Brain pericyte (primary cell): ENCODE measurements around the gene BICD2.

Experiments
- DNase-seq: peaks from one replicate; pipeline ENCODE4 v3.0.0-alpha.2; 2012; ENCODE audit warnings: low read depth, low spot score

Gene BICD2

DNA sequence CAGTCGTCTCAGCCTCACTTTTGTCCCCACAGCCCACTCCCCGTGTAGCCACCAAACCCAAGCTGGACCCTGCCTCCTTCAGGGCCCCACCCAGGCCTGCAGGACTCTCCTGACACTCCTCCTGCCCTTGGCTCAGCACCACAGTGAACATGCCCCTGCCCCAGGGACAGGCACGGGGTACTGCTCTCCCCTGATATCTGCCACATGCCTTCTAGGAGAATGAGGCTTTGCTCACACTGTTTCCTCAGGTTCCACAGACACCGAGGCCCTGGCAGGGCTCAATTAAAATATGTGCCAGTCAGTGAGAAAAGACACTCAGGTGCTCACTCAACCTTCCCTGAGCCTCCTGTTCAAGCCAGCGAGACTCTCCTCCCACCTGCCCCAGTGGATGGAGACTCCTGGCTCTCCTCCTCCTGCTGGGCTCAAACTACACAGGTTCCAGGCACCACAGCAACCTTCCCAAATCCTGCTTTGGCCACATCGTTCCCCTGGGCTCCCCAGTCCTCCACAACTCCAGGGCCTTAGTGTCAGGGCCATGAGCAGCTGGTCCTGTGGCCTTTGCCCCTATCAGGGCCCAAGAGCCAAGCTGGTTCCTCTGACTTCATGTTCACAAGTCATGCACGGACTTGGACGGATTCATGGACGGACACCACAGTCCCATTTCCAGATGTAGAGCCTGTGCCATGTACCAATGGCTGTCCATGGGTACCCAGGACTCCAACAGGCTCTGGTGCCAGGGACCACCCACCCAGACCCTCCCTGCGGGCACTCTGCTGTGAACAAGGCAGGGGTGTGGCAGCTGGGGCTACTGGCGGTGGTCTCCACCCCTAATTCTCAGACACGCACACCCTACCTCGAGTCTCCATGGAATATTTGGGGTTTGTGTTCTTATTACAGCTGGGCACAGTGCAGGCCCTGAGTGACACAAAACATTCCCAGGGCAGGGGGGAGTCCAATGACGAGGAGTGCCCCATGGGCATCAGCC is 36.6 kb downstream of the BICD2 start:
- DNase-seq, result no peak

DNA sequence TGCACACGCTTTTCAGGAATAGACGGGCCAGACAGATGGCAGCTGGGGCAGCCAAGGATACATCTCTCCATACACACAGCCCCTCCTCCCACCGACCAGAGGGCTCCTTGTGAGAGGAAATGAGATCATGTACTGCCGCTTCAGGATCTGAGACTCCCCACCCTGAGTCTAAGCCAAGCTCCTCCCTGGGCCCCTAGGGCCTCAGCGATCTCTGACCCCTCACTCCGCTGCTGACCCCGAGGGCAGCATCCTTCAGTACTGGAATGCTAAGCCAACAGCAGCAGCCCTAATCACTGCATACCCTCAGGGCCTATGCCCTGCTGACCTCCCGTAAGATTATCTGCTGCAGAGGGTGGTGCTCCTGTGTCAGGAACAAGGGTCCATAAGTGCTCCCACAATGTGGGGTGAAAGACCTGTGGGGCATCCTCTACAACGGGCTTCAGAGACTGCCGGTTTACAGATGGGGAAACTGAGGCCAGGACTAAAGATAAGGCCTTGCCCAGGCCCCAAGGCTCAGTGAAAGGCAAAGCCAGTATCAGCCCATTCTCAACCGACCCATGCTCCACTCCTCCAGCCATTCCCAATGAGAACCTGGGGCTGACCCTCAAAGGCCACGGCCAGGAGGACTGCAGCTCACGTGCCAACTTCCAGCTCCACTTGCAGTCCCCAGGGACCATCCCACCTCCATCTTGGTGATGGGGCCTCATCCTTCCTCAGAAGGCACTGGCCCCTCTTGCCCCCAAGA is 37.5 kb downstream of the BICD2 start:
- no peak for DNase-seq

DNA sequence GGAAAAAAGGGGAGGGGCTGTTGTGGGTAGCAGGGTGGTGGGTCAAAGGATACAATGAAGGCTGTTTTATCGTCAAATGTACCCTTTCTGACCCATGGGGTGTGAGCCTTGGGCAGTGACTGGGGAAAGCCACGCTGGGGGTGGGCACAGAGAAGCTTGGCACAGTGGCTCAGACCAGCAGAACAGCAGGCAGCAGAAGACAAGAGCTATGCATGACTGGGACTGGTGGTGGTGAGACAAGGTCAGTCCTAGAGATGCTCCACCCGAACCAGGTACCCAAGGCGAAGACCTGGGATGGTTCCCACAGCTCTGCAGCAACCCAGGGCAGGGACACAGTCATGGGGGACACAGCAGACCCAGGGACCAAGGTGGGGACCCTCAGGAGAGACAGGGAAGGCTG is 38.3 kb downstream of the BICD2 start:
- no peak for DNase-seq

DNA sequence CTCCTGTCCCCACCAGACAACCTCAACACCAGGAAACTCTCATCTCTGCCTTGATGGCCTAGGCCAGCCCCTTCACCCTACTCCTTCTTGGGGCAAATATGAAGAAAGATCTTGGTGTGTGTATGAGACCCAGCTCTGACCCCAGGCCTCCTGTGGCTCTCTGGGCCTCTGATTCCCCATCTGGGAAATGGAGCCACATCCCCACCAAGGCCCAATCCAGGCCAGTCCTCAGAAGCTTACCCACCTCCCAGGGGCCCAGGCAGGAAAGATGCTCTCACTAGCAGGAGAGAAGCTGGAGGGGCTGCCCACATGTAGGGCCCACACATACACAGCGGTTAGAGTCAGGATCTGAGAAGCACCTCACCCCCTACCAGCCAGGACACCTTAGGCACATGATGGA is 38.9 kb downstream of the BICD2 start:
- DNase-seq, result no peak

DNA sequence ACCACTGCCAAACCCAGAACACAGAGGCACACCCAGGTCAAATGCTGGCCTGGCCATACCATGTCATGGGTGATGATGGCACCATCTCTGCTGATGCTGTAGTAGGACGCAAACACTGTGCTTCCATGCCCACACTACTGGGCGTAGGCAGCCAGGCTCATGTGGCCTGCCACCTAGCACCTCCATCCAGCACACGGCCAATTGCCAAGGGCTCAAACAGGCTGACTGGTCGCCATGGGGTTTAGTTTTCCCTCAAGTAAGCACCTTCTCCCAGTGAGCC is 39.4 kb downstream of the BICD2 start:
- DNase-seq, result no peak

DNA sequence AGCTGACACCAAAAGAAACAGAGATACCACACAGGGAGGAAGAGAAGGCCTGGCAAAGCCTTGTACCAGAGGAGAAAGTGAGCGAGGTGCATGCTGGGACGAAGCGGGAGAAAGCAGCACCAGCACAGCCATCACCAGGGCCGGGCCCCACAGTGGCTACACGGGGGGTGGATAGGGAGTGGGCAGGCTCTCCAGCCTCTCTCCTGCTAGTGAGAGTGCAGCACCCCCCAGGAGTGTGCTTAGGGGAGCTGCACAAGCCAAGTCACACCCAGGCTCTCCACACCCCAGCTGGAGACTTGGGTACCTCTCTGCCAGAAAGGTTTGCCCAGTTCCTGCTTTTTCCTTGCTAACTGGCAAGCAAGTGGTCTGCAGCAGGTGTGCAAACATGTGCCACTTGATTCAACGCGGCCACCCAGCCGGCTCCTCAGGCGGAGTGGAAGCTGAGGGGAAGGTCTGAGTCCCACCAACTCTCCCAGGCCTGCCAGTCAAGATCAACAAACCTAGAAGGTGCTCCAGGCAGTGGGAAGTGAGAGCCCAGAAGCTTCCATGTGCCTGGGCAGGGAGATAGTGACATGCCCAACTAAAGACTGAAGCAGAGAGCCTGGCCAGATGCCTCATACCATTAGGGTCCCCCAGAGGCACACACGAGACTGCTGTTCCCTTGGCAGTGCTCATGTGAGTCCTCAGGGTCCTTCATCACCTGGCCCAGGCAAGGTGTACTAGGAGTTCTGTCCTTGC is 39.9 kb downstream of the BICD2 start:
- DNase-seq, result no peak

DNA sequence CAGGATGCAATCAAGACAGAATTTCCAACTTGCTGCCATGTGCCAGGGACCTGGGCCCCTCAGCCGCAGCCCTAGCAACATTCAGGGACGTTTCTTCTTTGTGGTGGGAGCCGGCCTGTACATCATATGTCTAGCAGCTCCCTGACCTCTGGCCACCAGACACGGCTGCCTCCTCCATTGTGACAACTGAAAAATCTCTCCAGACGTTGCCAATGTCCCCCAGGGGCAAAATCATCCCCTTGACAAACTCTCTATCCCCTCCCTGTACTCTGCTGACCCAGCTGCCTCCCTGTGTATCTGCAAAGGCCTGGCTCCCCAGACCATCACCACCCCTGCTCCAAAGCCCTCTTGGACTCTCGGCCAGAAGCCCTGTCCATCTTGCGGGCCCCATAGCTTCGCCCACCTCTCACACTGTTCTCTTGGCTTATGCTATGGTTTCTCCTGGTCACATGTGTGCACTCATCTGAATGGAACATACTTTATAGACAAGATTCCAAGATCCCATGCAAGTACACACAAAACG is 40.8 kb downstream of the BICD2 start:
- DNase-seq, result no peak

DNA sequence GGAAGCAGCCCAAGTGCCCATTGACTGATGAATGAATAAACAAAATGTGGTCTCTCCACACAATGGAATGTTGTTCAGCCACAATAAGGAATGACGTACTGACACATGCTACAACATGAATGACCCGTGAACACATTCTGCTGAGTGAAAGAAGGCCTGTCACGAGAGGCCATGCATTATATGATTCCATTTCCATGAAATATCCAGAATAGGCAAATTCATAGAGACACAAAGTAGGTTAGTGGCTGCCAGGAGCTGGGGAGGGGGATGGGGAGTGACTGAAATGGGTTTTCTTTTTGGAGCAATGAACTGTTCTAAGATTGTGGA is 41.4 kb downstream of the BICD2 start:
- DNase-seq, result no peak

DNA sequence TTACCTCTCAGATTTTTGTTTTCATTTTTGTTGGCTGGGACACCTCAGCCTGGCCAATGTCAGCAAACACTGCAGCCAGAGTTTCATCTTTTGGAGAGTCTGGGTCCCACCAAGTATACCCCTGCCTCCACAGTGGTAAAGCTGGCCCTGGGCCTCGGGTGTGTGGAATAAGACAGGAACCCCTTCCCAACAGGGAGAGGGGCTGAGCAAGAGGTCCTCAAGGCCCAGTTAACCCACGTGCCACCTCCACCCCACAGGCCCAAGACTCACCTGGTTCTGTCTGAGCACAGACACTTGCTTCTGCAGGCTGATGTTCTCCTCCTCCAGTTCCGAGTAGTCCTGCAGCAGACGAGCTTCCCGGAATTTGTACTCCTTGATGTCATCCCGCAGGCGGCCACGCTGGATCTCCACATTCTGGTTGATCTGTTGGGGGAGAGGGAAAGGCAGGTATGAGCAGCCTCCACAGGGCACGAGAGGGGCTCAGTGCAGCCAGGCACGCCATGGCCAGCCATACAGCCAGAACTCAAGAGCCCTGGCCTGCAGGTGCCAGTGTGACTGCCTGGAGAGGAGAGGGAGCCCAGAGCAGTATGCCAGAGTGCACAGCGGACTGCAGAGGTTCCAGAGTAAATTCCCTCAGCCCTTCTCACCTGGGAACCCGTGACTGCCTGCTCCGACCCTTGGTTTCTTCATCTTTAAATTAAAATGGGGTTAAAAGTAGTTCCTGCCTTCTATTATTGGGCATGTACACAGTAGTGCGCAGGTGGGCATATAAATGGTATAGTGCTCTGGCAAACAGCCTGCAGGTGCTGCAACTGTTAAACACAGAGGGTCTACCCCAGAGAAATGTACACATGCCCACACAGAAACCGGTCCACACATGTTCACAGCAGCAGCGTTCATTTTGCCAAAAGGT is 42.0 kb downstream of the BICD2 start:
- no peak for DNase-seq

DNA sequence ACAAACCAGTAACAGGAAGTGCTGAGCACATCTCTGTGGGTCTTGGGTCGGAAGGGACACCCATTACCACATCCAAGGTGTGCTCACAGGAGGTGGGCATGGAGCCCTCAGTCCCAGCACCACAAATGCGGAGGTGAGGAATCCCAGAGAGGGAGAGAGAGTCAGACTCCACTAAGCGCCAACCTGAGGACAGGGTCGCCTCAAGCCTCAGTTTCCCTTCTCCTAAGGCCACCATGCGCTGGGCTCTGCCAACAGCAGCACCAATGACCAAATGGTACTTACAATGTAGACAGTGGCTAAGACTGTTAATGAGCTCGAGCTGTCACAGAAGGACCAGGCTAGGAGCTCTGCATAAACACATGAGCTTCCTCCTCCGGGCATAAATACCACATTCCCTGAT is 43.1 kb downstream of the BICD2 start:
- no peak for DNase-seq

DNA sequence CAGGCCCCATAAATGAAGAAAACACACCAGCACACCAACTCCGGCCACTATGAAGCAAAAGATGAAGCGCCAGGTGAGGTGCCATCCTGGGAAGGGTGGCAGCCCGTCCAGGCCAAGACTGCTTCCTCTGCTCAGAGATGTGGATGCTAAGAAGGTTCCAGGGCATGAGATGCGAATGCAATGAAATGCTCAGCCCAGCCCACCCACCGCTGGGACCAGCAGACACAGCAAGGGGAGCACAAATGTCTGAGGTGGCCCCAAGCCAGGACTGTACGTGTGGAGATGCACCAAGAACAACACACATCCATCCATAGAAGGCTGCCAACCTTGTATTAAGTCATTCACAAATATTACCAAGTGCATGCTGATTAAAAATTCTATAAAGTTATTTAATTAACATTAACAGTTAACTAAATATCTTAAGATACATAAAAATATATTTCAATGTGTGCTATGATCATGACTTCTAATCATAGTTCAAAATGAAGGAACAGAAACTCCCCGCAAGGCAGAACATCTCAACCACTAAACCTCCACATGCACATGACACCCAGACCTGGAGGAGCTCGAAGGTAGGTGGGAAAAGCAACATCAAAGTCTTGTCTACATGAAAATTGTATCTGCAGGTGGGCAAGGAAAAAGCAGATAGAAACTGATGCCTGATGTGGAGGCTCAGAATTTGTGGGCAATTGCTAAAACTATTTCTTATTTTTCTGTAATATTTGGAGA is 43.7 kb downstream of the BICD2 start:
- DNase-seq, result no peak

DNA sequence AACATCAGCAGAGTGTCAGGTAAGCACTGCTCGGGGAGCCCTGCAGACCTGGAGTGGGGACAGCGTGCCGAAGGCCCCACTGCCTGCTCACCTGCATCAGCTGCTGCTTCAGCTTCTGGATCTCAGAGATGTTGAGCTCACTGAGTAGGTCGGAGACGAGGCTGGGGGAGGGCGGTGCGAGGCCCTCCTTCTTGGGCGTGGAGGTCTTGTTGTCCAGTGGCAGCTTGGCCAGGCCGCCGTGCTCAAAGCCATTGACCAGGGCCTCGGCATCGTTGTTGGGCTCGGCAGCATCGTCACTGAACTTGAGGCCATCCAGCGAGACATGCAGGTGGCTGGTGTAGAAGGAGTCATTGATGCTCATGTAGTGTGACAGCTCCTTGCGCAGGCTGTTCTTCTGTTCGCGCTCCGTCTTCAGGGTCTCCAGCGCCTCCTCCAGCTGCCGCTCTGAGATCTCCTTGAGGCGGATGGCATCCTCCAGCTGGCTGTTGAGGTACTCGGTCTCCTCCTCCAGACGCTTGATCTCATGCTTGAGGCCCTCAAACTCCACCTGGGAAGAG is 44.3 kb downstream of the BICD2 start:
- DNase-seq, result no peak

DNA sequence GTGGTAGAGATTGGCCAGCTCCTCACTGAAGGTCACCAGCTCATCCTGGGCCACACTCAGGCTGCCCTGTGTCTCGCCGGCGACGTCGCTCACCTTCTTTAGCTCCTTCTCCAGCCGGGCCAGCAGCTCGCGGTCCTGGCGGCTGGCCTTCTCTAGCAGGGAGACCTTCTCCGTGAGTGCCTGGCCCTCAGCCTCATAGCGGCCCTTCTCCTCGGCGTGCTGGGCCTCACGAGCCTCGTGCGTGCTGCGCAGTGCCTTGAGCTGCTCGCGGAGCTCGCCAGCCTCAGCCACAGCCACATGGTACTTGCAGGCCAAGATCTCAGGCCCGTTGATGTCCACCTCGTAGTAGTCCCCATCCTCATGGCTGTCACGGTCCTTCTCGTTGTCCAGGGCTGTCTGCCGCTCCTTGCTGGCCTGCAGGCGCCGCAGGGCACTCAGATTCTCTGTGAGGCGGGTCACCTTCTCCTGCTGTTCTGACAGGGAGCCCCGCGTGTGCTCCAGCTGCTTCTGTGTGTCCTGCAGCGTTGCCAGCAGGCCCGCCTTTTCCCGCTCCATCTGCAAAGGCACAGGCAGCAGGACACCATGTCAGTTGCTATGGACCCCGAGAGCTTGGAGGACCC is 45.5 kb downstream of the BICD2 start:
- no peak for DNase-seq

DNA sequence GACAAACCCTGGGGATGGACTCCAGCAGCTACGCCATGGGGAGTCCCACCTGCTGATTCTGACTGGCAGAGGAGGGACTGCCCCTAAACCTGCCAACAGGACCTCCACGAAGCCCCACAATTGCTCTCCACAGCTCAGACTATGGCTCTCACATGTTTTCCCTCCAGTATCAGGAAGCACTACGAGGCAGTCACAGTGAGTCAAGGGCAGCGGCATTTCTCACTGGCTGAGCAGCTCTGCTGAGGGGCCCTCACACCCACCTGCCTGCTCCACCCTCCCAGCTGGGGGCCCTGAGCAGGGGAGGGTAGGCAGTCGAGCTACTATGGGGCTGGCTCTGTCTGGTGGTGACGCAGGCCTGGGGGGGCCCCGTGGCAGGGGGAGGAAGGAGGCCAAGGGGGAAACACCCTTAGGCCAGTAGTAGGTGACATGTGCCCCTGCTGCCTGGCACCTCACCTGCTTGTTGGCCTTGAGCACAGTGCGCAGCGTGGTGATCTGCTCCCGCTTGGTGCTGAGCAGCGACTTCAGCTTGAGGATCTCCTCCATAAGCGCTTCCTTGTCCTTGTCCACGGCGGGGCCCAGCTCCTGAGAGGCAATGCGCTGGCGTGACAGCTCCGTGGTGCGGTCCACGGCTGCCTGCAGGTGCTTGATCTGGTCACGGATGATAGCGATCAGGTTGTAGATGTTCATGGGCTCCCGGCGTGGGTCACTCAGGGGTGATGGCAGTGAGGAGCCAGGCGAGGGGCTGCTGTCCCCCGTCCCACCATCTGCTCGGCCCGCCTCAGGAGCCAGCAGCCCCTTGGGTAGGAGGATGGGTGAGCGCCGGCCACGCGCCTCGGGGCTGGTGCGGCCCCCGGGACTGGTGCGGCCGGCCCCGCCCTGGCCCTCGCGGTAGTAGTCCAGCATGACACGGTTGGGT is 46.3 kb downstream of the BICD2 start:
- no peak for DNase-seq

DNA sequence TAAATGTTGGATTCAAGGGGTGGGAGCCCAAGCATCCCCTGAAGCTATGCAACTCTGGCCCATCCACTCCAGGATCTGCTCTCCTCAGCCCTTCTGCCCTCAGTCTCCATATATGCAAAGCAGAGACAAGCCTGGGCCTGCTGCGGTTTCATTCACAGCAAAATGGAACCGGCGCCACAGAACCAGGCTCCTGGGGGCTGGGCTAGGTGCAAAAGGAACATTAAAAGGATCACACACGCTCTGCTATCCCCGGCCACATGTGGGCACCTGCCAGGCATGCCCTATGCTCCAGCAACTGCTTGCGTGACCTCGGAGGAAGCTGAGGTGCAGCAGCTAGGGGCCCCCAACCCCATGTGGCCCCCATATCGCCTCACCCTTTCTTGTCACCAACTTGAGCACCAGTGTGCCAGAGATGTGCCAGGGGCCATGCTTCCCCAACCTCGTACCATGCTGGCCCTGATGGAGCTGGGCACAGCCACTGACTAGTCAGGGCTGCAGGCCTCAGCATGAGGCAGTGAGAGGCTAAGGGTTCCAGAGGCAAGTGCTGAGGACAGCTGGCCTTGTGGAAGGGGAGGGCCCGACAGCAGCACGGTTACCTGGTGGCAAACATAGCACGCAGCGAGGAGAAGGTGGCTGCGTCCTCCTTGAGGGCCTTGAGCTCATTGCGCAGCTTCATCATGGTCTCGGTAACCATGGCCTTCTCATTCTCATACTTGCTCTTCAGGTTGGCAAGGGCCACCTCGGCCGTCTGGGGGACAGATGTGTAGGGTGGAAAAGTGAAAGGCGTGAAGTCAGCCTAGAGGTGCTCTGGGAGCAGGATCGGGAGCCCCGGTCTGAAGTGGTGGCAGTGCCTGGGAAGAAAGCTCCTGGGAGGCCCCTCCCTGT is 47.2 kb downstream of the BICD2 start:
- no peak for DNase-seq

DNA sequence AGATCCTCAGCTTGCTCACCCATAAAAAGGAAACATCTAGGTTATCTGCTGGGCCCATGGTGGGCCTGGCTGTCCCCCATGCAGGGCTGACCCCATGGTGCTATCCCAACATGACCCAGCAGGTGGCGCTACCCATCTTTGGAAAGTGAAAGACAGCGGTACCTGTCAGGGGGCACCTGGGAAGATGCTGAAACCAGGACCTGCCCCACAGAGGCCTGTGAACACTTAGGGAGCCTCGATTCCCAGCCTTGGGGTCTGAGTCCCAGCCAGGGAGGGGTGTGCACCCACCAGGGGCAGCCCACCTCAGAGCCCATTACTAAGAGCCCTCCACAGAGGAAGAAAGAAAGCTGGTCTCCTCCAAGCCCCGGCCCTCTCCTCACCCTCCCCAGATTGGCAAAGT is 48.1 kb downstream of the BICD2 start:
- no peak for DNase-seq

DNA sequence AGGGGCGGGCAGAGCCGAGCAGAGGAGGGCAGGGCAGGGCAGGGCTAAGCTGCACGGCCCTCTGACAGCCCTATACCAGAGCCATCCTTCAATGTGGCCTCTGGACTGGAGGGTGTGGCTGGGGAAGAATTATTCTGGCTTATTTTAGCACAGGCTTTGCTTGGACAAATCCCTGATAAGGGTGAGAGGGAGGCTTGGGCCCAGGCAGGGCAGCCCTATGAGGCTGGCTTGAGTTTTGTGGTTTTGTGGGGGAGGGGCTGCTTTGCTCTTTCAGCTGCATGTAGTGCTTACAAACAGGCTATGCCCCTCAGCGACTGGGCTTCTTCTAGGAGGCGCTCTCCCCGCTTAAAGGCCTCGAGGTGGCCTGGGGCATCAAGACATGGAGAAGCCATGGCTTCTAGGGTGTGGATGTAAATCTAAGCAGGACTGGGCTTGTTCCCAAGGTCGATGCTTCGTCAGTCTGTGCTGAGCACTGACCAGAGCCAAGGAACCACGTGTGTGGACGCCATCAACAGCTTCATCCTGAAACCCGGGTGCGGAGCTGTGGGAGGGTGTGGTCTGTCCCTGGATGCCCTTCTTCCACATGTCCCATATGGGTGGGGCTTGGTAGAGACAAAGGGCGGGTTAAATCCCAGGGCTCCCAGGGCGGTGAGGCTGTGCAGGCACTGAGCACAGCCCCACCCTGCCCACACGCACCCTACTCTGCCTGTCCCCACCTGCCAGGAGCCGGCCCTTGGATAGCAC is 49.0 kb downstream of the BICD2 start:
- DNase-seq, result no peak
